Neuronal stem cell (in vitro differentiated cells): Measurements from ENCODE around the gene AP2M1.

Experiments
- DNase-seq: peaks from one replicate; pipeline ENCODE4 v3.0.0-alpha.2; 2013; ENCODE audit warnings: low spot score
- H2AFZ ChIP-seq: one replicate; pipeline ENCODE4 v1.6.1; 2013; ENCODE audit warnings: mild to moderate bottlenecking, low read length, inconsistent platforms
- H2AK5ac ChIP-seq: 2 replicates; pipeline ENCODE4 v1.6.1; 2013; ENCODE audit warnings: low read depth, mild to moderate bottlenecking, inconsistent platforms, low read length, moderate library complexity, mixed read lengths
- H2BK120ac ChIP-seq: 2 replicates; pipeline ENCODE4 v1.6.1; 2013; ENCODE audit warnings: low read depth, mild to moderate bottlenecking, inconsistent platforms, low read length, moderate library complexity, mixed read lengths
- H2BK12ac ChIP-seq: one replicate; pipeline ENCODE4 v1.6.1; 2013; ENCODE audit warnings: low read length, inconsistent platforms
- H2BK15ac ChIP-seq: 2 replicates; pipeline ENCODE4 v1.6.1; 2013; ENCODE audit warnings: mild to moderate bottlenecking, low read length, inconsistent platforms, mixed read lengths
- H2BK5ac ChIP-seq: one replicate; pipeline ENCODE4 v1.6.1; 2013; ENCODE audit warnings: inconsistent platforms, mild to moderate bottlenecking, low read length, moderate library complexity
- H3K14ac ChIP-seq: one replicate; pipeline ENCODE4 v1.6.1; 2013; ENCODE audit warnings: low read length, inconsistent platforms
- H3K18ac ChIP-seq: 2 replicates; pipeline ENCODE4 v1.6.1; 2013; ENCODE audit warnings: low read length, inconsistent platforms
- H3K23ac ChIP-seq: 2 replicates; pipeline ENCODE4 v1.6.1; 2013; ENCODE audit warnings: low read depth, mild to moderate bottlenecking, mixed read lengths, low read length, inconsistent platforms; ENCODE audit not compliant: poor library complexity
- H3K27ac ChIP-seq: replicated peaks from 3 replicates; pipeline ENCODE4 v1.5.1; 2013; ENCODE audit warnings: low read length, inconsistent platforms
- H3K27me3 ChIP-seq, 3 experiments: 2 replicates each; pipeline ENCODE4 v1.6.1; 2013; ENCODE audit warnings: low read length in 3 of 3, mild to moderate bottlenecking in 2 of 3, inconsistent platforms in 1 of 3, low read depth in 1 of 3, mixed read lengths in 1 of 3, moderate library complexity in 1 of 3; ENCODE audit not compliant: control insufficient read depth in 3 of 3, insufficient read depth in 3 of 3
- H3K36me3 ChIP-seq, 2 donors: replicated peaks in 1 of 2; 2 replicates each; pipeline ENCODE4 v1.6.1; 2013; ENCODE audit warnings: low read length in 2 of 2; ENCODE audit not compliant: control insufficient read depth in 2 of 2, insufficient read depth in 2 of 2
- H3K4ac ChIP-seq: 2 replicates; pipeline ENCODE4 v1.6.1; 2013; ENCODE audit warnings: inconsistent platforms, mild to moderate bottlenecking, low read length, moderate library complexity
- H3K4me1 ChIP-seq, 2 donors: 1 replicate in 1 of 2; 2 replicates in 1 of 2; pipeline ENCODE4 v1.6.1; 2013; ENCODE audit warnings: low read length in 2 of 2, low read depth in 1 of 2; ENCODE audit not compliant: control insufficient read depth in 2 of 2, insufficient read depth in 1 of 2
- H3K4me2 ChIP-seq: one replicate; pipeline ENCODE4 v1.6.1; 2013; ENCODE audit warnings: mild to moderate bottlenecking, low read length, inconsistent platforms; ENCODE audit not compliant: insufficient read depth, poor library complexity, severe bottlenecking
- H3K4me3 ChIP-seq, 2 donors: 2 replicates each; pipeline ENCODE4 v1.5.1; 2013; ENCODE audit warnings: low read length in 2 of 2, mild to moderate bottlenecking in 2 of 2, inconsistent platforms in 1 of 2, moderate library complexity in 1 of 2
- H3K79me1 ChIP-seq: one replicate; pipeline ENCODE4 v1.6.1; 2013; ENCODE audit warnings: low read depth, mild to moderate bottlenecking, inconsistent platforms, low read length, moderate library complexity
- H3K9ac ChIP-seq: one replicate; pipeline ENCODE4 v1.6.1; 2013; ENCODE audit warnings: mild to moderate bottlenecking, low read depth, low read length, inconsistent platforms; ENCODE audit not compliant: poor library complexity
- H3K9me3 ChIP-seq, 2 donors: replicated peaks in 1 of 2; 2 replicates each; pipeline versions ENCODE3 to v1.6.1; 2013; ENCODE audit warnings: low read length in 2 of 2, mild to moderate bottlenecking in 2 of 2, inconsistent platforms in 1 of 2, low read depth in 1 of 2, mixed read lengths in 1 of 2, moderate library complexity in 1 of 2; ENCODE audit not compliant: control insufficient read depth in 2 of 2, insufficient read depth in 1 of 2
- H4K8ac ChIP-seq: one replicate; pipeline ENCODE4 v1.6.1; 2013; ENCODE audit warnings: low read depth, mild to moderate bottlenecking, inconsistent platforms, low read length, moderate library complexity
- H4K91ac ChIP-seq: one replicate; pipeline ENCODE4 v1.6.1; 2013; ENCODE audit warnings: low read length, low read depth, mild to moderate bottlenecking, inconsistent platforms; ENCODE audit not compliant: poor library complexity
- WGBS, 2 donors: extraction: QIAGEN DNeasy Blood & Tissue Kit; methylation state at CpG; one replicate each; pipeline ENCODE4 v1.1.7; 2013; ENCODE audit warnings: missing lambda C conversion rate in 2 of 2, mixed read lengths in 1 of 2; ENCODE audit not compliant: insufficient read length in 2 of 2, insufficient replicate concordance in 1 of 2; ENCODE audit errors: extremely low coverage in 2 of 2; 5-methylcytosine and 5-hydroxymethylcytosine counted together

AP2M1 gene

GRCh38 chr3:184167786-184168185, 6.9 kb upstream of the AP2M1 start:
- Histone ChIP-seq H3K79me1 (peaks cover 3% of the 10 kb centered on the region), H2BK5ac (peak overlapping the region; percentile 7), H4K91ac (no peak overlapping the region), H3K14ac (no peak overlapping the region), H3K9me3 (no peaks in the 10 kb centered on the region), H2BK15ac (no peak overlapping the region), H3K27me3 (no peaks in the 10 kb centered on the region), H3K4me3 (peak overlapping the region in 1 of 2 donors; percentile 41), H3K36me3 (peaks cover 63 to 97% of the 10 kb centered on the region in 2 donors), H2AFZ (no peak overlapping the region), H2BK12ac (no peak overlapping the region), H4K8ac (no peak overlapping the region), H3K27ac (no peak overlapping the region), H3K9ac (no peak overlapping the region), H3K18ac (no peak overlapping the region), H2BK120ac (no peak overlapping the region), H2AK5ac (no peak overlapping the region), H3K4ac (no peak overlapping the region), H3K4me1 (no peaks in the 10 kb centered on the region), H3K4me2 (no peak overlapping the region), H3K23ac (peak overlapping the region; percentile 69)
- WGBS, 2 donors: no CpG with 5 or more reads among the region's 8 CpGs
- no peak for DNase-seq

- Histone ChIP-seq H3K36me3 (peaks cover 60 to 94% of the 10 kb centered on the region in 2 donors), H4K91ac (no peak overlapping the region)
Measured at GRCh38 chr3:184168363-184169120, 6.1 kb upstream of the AP2M1 start.

GRCh38 chr3:184169896-184170875, 4.5 kb upstream of the AP2M1 start:
- Histone ChIP-seq H4K91ac (no peak overlapping the region), H3K23ac (no peak overlapping the region), H3K79me1 (peaks cover 5% of the 10 kb centered on the region), H3K4me2 (no peak overlapping the region), H2BK5ac (no peak overlapping the region), H3K18ac (no peak overlapping the region), H4K8ac (no peak overlapping the region), H3K9ac (no peak overlapping the region), H2BK12ac (no peak overlapping the region), H2BK120ac (no peak overlapping the region), H3K9me3 (no peaks in the 10 kb centered on the region), H3K36me3 (peaks cover 46 to 78% of the 10 kb centered on the region in 2 donors), H3K4me1 (peaks cover 0 to 2% of the 10 kb centered on the region in 2 donors), H3K27ac (no peak overlapping the region), H3K4ac (no peak overlapping the region), H2AFZ (no peak overlapping the region), H3K4me3 (no peak overlapping the region), H3K27me3 (no peaks in the 10 kb centered on the region), H2AK5ac (no peak overlapping the region), H3K14ac (no peak overlapping the region), H2BK15ac (no peak overlapping the region)
- DNase-seq: no peak
- no CpG with 5 or more reads among the region's 66 CpGs for WGBS, 2 donors

More at GRCh38 chr3:184168363-184169120, 6.1 kb upstream of the AP2M1 start:
- no peak overlapping the region for H4K8ac ChIP-seq
- H2BK5ac ChIP-seq: no peak overlapping the region
- no peak overlapping the region for H3K4ac ChIP-seq
- no peak overlapping the region for H3K27ac ChIP-seq
- no peaks in the 10 kb centered on the region for H3K4me1 ChIP-seq
- H3K9ac ChIP-seq: no peak overlapping the region
- H3K4me2 ChIP-seq: no peak overlapping the region
- peaks cover 3% of the 10 kb centered on the region for H3K79me1 ChIP-seq
- H3K27me3 ChIP-seq: no peaks in the 10 kb centered on the region
- no peak overlapping the region for H2BK120ac ChIP-seq
- no peak overlapping the region for H2BK15ac ChIP-seq
- no peak overlapping the region for H3K4me3 ChIP-seq
- H3K9me3 ChIP-seq: no peaks in the 10 kb centered on the region
- no peak overlapping the region for H2AFZ ChIP-seq
- WGBS, 2 donors: no CpG with 5 or more reads among the region's 9 CpGs
- H3K18ac ChIP-seq: no peak overlapping the region
- H2AK5ac ChIP-seq: no peak overlapping the region
- DNase-seq: no peak
- no peak overlapping the region for H3K14ac ChIP-seq
- H2BK12ac ChIP-seq: no peak overlapping the region
- H3K23ac ChIP-seq: no peak overlapping the region

- peaks cover 5% of the 10 kb centered on the region for H3K79me1 ChIP-seq
- no peak overlapping the region for H2BK5ac ChIP-seq
- H3K4ac ChIP-seq: no peak overlapping the region
- no peak overlapping the region for H4K91ac ChIP-seq
- H3K27me3 ChIP-seq: no peaks in the 10 kb centered on the region
- no peak overlapping the region for H3K14ac ChIP-seq
- no peak overlapping the region for H2AFZ ChIP-seq
- DNase-seq: no peak
- H3K36me3 ChIP-seq: peaks cover 34 to 64% of the 10 kb centered on the region in 2 donors
- no CpG with 5 or more reads among the region's 9 CpGs for whole genome bisulfite sequencing, 2 donors
- no peak overlapping the region for H3K4me2 ChIP-seq
- H2BK15ac ChIP-seq: no peak overlapping the region
- no peak overlapping the region for H4K8ac ChIP-seq
- H2BK12ac ChIP-seq: no peak overlapping the region
- H3K4me3 ChIP-seq: no peak overlapping the region
- H3K9me3 ChIP-seq: no peaks in the 10 kb centered on the region
- no peak overlapping the region for H2AK5ac ChIP-seq
- H3K4me1 ChIP-seq: peaks cover 4 to 7% of the 10 kb centered on the region in 2 donors
- no peak overlapping the region for H3K18ac ChIP-seq
- no peak overlapping the region for H2BK120ac ChIP-seq
- H3K23ac ChIP-seq: no peak overlapping the region
- H3K27ac ChIP-seq: no peak overlapping the region
- H3K9ac ChIP-seq: no peak overlapping the region
Measured at GRCh38 chr3:184171562-184171961, 3.1 kb upstream of the AP2M1 start.
